Measurements from ENCODE around the gene SND1.

DNA sequence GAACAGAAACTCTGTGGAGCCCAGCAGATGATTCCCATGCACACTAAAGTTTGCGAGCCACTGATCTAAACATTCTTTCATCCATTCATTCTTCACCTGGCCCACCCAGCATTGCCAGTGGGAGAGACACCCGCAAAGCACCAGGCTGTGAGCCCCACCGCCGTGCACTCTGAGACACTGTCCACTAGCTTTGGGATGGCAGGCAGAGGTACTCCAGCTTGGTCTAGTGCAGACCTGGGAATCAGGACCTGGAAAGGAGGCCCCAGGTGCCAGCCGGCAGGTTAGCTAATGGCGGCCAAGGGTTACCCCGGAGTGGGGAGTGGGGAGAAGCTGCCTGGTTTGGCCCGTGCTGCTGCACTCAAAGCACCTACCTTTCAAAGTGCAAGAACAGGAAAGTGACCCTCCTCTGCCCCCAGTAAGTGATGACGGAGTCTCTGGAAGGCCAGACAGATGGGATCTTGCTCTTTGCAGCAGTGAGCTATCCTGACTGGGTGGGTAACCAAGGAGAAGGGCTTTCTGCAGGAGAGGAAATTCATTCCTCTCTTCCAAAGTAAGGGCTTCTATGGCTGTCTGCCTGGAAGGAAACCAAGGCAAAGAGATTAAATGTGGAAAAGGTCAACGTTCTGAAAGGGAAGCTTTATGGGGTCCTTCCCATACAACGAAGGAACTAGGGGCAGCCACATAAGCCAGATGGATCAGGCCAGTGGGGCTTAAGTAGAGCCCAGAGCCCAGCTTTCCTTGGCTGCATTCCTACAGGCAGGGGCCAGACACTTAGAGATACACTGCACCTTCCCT lies 453.4 kb downstream of the SND1 start:
- TF ChIP-seq ZFP3 (CRISPR knock-in tag; IDR thresholded peaks at IDR 0.05) = no peak
- TF ChIP-seq, protein P1, sequence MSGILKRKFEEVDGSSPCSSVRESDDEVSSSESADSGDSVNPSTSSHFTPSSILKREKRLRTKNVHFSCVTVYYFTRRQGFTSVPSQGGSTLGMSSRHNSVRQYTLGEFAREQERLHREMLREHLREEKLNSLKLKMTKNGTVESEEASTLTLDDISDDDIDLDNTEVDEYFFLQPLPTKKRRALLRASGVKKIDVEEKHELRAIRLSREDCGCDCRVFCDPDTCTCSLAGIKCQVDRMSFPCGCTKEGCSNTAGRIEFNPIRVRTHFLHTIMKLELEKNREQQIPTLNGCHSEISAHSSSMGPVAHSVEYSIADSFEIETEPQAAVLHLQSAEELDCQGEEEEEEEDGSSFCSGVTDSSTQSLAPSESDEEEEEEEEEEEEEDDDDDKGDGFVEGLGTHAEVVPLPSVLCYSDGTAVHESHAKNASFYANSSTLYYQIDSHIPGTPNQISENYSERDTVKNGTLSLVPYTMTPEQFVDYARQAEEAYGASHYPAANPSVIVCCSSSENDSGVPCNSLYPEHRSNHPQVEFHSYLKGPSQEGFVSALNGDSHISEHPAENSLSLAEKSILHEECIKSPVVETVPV (CRISPR knock-in tag; IDR thresholded peaks at IDR 0.05) = no peak
- TF ChIP-seq RARB (CRISPR knock-in tag; IDR thresholded peaks at IDR 0.05) = no peak
- TF ChIP-seq CSDC2 (CRISPR knock-in tag; IDR thresholded peaks at IDR 0.05) = no peak
- TF ChIP-seq, protein P2, sequence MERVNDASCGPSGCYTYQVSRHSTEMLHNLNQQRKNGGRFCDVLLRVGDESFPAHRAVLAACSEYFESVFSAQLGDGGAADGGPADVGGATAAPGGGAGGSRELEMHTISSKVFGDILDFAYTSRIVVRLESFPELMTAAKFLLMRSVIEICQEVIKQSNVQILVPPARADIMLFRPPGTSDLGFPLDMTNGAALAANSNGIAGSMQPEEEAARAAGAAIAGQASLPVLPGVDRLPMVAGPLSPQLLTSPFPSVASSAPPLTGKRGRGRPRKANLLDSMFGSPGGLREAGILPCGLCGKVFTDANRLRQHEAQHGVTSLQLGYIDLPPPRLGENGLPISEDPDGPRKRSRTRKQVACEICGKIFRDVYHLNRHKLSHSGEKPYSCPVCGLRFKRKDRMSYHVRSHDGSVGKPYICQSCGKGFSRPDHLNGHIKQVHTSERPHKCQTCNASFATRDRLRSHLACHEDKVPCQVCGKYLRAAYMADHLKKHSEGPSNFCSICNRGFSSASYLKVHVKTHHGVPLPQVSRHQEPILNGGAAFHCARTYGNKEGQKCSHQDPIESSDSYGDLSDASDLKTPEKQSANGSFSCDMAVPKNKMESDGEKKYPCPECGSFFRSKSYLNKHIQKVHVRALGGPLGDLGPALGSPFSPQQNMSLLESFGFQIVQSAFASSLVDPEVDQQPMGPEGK (CRISPR knock-in tag; IDR thresholded peaks at IDR 0.05; ENCODE audit: borderline replicate concordance) = no peak
- TF ChIP-seq, protein P3, sequence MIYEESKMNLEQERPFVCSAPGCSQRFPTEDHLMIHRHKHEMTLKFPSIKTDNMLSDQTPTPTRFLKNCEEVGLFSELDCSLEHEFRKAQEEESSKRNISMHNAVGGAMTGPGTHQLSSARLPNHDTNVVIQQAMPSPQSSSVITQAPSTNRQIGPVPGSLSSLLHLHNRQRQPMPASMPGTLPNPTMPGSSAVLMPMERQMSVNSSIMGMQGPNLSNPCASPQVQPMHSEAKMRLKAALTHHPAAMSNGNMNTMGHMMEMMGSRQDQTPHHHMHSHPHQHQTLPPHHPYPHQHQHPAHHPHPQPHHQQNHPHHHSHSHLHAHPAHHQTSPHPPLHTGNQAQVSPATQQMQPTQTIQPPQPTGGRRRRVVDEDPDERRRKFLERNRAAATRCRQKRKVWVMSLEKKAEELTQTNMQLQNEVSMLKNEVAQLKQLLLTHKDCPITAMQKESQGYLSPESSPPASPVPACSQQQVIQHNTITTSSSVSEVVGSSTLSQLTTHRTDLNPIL (CRISPR knock-in tag; IDR thresholded peaks at IDR 0.05; ENCODE audit: low read depth) = no peak
- TF ChIP-seq POU6F1 (CRISPR knock-in tag; IDR thresholded peaks at IDR 0.05; ENCODE audit: borderline replicate concordance, low read depth) = no peak
- TF ChIP-seq GLIS3 (CRISPR knock-in tag; IDR thresholded peaks at IDR 0.05) = no peak
- no peak for TF ChIP-seq TOX (CRISPR knock-in tag; IDR thresholded peaks at IDR 0.05; ENCODE audit: borderline replicate concordance)
- TF ChIP-seq PPARA (CRISPR knock-in tag; IDR thresholded peaks at IDR 0.05; ENCODE audit: borderline replicate concordance) = no peak
